ENCODE results near the gene HPS3.

HPS3 gene

GRCh38 chr3:149179220-149179619 is 49.8 kb downstream of the HPS3 start:
- TF ChIP-seq SIN3A (IDR thresholded peaks at IDR 0.05; ENCODE audit: borderline replicate concordance, insufficient read depth, low read length), result no peak
- no peak for TF ChIP-seq FOXP2 (optimal IDR thresholded peaks at IDR 0.05; ENCODE audit: borderline replicate concordance, extremely low read depth, extremely low read length, insufficient read depth)
- TF ChIP-seq REST (IDR thresholded peaks at IDR 0.05; ENCODE audit: insufficient read depth in 1 of 2, low read depth in 2 of 2, low read length in 2 of 2), result no peak
- no peak for TF ChIP-seq POLR2AphosphoS5 (IDR thresholded peaks at IDR 0.05; ENCODE audit: low read depth, low read length)
- TF ChIP-seq TAF1 (IDR thresholded peaks at IDR 0.05; ENCODE audit: borderline replicate concordance, insufficient read depth, low read length), result no peak

- TF ChIP-seq SIN3A (IDR thresholded peaks at IDR 0.05; ENCODE audit: borderline replicate concordance, insufficient read depth, low read length), result peak; percentile 77; the same call in 1 of the 2 replicates
- peak; percentile 97 for TF ChIP-seq FOXP2 (optimal IDR thresholded peaks at IDR 0.05; ENCODE audit: borderline replicate concordance, extremely low read depth, extremely low read length, insufficient read depth)
- no peak for TF ChIP-seq TAF1 (IDR thresholded peaks at IDR 0.05; ENCODE audit: borderline replicate concordance, insufficient read depth, low read length)
- TF ChIP-seq POLR2AphosphoS5 (IDR thresholded peaks at IDR 0.05; ENCODE audit: low read depth, low read length), result no peak
- no peak for TF ChIP-seq REST (IDR thresholded peaks at IDR 0.05; ENCODE audit: insufficient read depth in 1 of 2, low read depth in 2 of 2, low read length in 2 of 2)
Measured at GRCh38 chr3:149180057-149180573, 50.7 kb downstream of the HPS3 start.

GRCh38 chr3:149181182-149181581 is 51.7 kb downstream of the HPS3 start:
- no peak for TF ChIP-seq FOXP2 (optimal IDR thresholded peaks at IDR 0.05; ENCODE audit: borderline replicate concordance, extremely low read depth, extremely low read length, insufficient read depth)
- no peak for TF ChIP-seq POLR2AphosphoS5 (IDR thresholded peaks at IDR 0.05; ENCODE audit: low read depth, low read length)
- TF ChIP-seq REST (IDR thresholded peaks at IDR 0.05; ENCODE audit: insufficient read depth in 1 of 2, low read depth in 2 of 2, low read length in 2 of 2), result no peak
- no peak for TF ChIP-seq SIN3A (IDR thresholded peaks at IDR 0.05; ENCODE audit: borderline replicate concordance, insufficient read depth, low read length)
- TF ChIP-seq TAF1 (IDR thresholded peaks at IDR 0.05; ENCODE audit: borderline replicate concordance, insufficient read depth, low read length), result no peak

- TF ChIP-seq POLR2AphosphoS5 (IDR thresholded peaks at IDR 0.05; ENCODE audit: low read depth, low read length) (no peak), FOXP2 (optimal IDR thresholded peaks at IDR 0.05; ENCODE audit: borderline replicate concordance, extremely low read depth, extremely low read length, insufficient read depth) (no peak), SIN3A (IDR thresholded peaks at IDR 0.05; ENCODE audit: borderline replicate concordance, insufficient read depth, low read length) (no peak), TAF1 (IDR thresholded peaks at IDR 0.05; ENCODE audit: borderline replicate concordance, insufficient read depth, low read length) (no peak), REST (IDR thresholded peaks at IDR 0.05; ENCODE audit: insufficient read depth in 1 of 2, low read depth in 2 of 2, low read length in 2 of 2) (no peak)
Measured at GRCh38 chr3:149186219-149186618, 56.8 kb downstream of the HPS3 start.

- TF ChIP-seq SIN3A (IDR thresholded peaks at IDR 0.05; ENCODE audit: borderline replicate concordance, insufficient read depth, low read length) (no peak), FOXP2 (optimal IDR thresholded peaks at IDR 0.05; ENCODE audit: borderline replicate concordance, extremely low read depth, extremely low read length, insufficient read depth) (no peak), TAF1 (IDR thresholded peaks at IDR 0.05; ENCODE audit: borderline replicate concordance, insufficient read depth, low read length) (no peak)
Measured at GRCh38 chr3:149186721-149187120, 57.3 kb downstream of the HPS3 start.
